ENCODE data around the gene PEF1. TPM values are rescaled to one million over a fixed set of nuclear protein-coding genes. Genes with fewer than 3 reads are reported as not detected.

Gene PEF1
- total RNA-seq, 2 experiments from 2014 or later: 56.1 to 67.7 TPM

DNA sequence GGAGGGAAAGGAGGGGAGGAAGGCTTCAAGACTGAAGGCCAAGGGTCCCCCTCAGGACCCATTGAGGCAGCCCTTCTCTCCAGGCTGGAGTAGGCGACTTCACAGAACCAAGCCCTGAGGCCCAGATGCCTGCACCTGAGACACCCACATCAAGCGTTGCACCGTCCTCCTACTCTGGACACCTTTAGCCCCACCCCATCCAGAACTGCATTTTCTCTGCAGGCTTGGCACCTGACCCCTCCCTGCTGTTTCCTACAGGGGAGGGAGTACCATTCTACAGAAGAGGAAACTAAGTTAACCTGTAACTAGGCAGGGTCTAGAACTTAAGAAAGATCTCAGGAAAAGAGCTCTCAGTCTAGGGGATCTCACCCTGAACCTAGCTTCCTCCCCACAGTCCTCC is 12.0 kb downstream of the PEF1 start:
- peaks cover 69% of the 10 kb centered on the region for H3K36me3 ChIP-seq (ENCODE audit: insufficient read depth, low read length)
- CTCF ChIA-PET (ENCODE audit: unreplicated experiment): interaction anchor here (0.6 kb wide), 1 partner anchor 346 kb away, joined by 5 read pairs; no protein-coding TSS in a partner anchor
- H3K4me1 ChIP-seq (ENCODE audit: insufficient read depth, low read length, poor library complexity, severe bottlenecking): no peaks in the 10 kb centered on the region

DNA sequence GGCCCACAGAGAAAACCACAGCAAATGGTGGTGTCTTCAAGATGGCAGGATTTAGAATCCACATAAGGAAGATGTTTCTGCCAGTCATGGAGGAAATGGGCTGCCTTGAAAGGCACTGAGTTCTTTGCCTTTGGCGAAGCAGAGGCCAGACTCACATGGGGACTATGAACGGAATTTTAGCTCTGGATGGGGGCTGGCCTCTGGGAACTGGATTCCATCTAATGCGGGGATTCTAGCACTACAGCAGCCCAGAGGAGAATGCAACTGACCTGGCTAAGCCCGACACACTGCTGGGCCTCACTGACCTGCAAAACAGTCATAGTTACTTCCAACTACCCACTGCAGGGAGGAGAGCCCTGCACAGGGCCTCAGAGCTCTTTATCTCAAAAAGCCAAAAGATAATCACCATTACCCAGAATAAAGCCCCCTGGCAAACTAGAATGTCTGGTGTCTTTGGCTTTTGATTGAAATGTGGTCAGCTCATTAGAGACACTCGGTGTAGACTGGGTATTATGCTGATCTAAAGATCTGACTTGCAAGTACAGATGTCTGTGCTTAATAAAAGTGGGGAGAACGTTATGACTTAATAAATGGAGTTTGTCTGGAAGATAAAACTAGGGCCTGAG is 15.6 kb downstream of the PEF1 start:
- POLR2A ChIA-PET: no interaction called here
- no peak for DNase-seq (ENCODE audit: low spot score)
- no peaks in the 10 kb centered on the region for H3K9me3 ChIP-seq (ENCODE audit: low read length)
- no peaks in the 10 kb centered on the region for H3K4me1 ChIP-seq (ENCODE audit: insufficient read depth, low read length, poor library complexity, severe bottlenecking)
- H3K4me3 ChIP-seq (ENCODE audit: low read depth, low read length, poor library complexity, severe bottlenecking): no peak overlapping the region
- no peak overlapping the region for H3K27ac ChIP-seq (ENCODE audit: low read depth, low read length, poor library complexity, severe bottlenecking)
- no peaks in the 10 kb centered on the region for H4K20me1 ChIP-seq (ENCODE audit: insufficient read depth, low read length)
- H3K36me3 ChIP-seq (ENCODE audit: insufficient read depth, low read length): peaks cover 60% of the 10 kb centered on the region
- no peak overlapping the region for H2AFZ ChIP-seq (ENCODE audit: low read length)
- intact Hi-C loops (cut with micrococcal nuclease; ENCODE audit: unreplicated experiment): no loop called here
- no TSS peak for BruUV-seq (replicated peaks)
- TF ChIP-seq, protein P1, sequence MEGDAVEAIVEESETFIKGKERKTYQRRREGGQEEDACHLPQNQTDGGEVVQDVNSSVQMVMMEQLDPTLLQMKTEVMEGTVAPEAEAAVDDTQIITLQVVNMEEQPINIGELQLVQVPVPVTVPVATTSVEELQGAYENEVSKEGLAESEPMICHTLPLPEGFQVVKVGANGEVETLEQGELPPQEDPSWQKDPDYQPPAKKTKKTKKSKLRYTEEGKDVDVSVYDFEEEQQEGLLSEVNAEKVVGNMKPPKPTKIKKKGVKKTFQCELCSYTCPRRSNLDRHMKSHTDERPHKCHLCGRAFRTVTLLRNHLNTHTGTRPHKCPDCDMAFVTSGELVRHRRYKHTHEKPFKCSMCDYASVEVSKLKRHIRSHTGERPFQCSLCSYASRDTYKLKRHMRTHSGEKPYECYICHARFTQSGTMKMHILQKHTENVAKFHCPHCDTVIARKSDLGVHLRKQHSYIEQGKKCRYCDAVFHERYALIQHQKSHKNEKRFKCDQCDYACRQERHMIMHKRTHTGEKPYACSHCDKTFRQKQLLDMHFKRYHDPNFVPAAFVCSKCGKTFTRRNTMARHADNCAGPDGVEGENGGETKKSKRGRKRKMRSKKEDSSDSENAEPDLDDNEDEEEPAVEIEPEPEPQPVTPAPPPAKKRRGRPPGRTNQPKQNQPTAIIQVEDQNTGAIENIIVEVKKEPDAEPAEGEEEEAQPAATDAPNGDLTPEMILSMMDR (conservative IDR thresholded peaks at IDR 0.05; ENCODE audit: low read length): no peak
- no peak for TF ChIP-seq EZH2phosphoT487 (IDR thresholded peaks at IDR 0.05; ENCODE audit: borderline replicate concordance, low read depth, low read length)
- no peaks in the 10 kb centered on the region for H3K79me2 ChIP-seq (ENCODE audit: insufficient read depth, low read depth, low read length)
- H3K9me2 ChIP-seq (ENCODE audit: insufficient read depth, low read length): no peaks in the 10 kb centered on the region
- no peak overlapping the region for H3K4me2 ChIP-seq (ENCODE audit: low read length)
- CTCF ChIA-PET (ENCODE audit: unreplicated experiment): no interaction called here

More for the DNA sequence above, 12.0 kb downstream of the PEF1 start:
- no peaks in the 10 kb centered on the region for H3K79me2 ChIP-seq (ENCODE audit: insufficient read depth, low read depth, low read length)
- no peak overlapping the region for H3K4me2 ChIP-seq (ENCODE audit: low read length)
- no TSS peak for BruUV-seq (replicated peaks)
- POLR2A ChIA-PET: no interaction called here
- H4K20me1 ChIP-seq (ENCODE audit: insufficient read depth, low read length): no peaks in the 10 kb centered on the region
- H3K9me3 ChIP-seq (ENCODE audit: low read length): no peaks in the 10 kb centered on the region
- intact Hi-C loops (cut with micrococcal nuclease; ENCODE audit: unreplicated experiment): no loop called here
- H3K27ac ChIP-seq (ENCODE audit: low read depth, low read length, poor library complexity, severe bottlenecking): no peak overlapping the region
- no peak overlapping the region for H2AFZ ChIP-seq (ENCODE audit: low read length)
- no peak overlapping the region for H3K4me3 ChIP-seq (ENCODE audit: low read depth, low read length, poor library complexity, severe bottlenecking)
- no peaks in the 10 kb centered on the region for H3K9me2 ChIP-seq (ENCODE audit: insufficient read depth, low read length)
- TF ChIP-seq, protein P1 (conservative IDR thresholded peaks at IDR 0.05; ENCODE audit: low read length): no peak
- no peak for TF ChIP-seq EZH2phosphoT487 (IDR thresholded peaks at IDR 0.05; ENCODE audit: borderline replicate concordance, low read depth, low read length)
- DNase-seq (ENCODE audit: low spot score): no peak

- Histone ChIP-seq H3K9me2 (ENCODE audit: insufficient read depth, low read length) (no peaks in the 10 kb centered on the region), H3K9me3 (ENCODE audit: low read length) (no peaks in the 10 kb centered on the region), H2AFZ (ENCODE audit: low read length) (no peak overlapping the region), H3K4me2 (ENCODE audit: low read length) (no peak overlapping the region), H3K27ac (ENCODE audit: low read depth, low read length, poor library complexity, severe bottlenecking) (no peak overlapping the region), H4K20me1 (ENCODE audit: insufficient read depth, low read length) (no peaks in the 10 kb centered on the region), H3K4me3 (ENCODE audit: low read depth, low read length, poor library complexity, severe bottlenecking) (no peak overlapping the region), H3K36me3 (ENCODE audit: insufficient read depth, low read length) (peaks cover 55% of the 10 kb centered on the region), H3K79me2 (ENCODE audit: insufficient read depth, low read depth, low read length) (no peaks in the 10 kb centered on the region), H3K4me1 (ENCODE audit: insufficient read depth, low read length, poor library complexity, severe bottlenecking) (no peaks in the 10 kb centered on the region)
- no TSS peak for BruUV-seq (replicated peaks)
- DNase-seq (ENCODE audit: low spot score): no peak
- intact Hi-C loops (cut with micrococcal nuclease; ENCODE audit: unreplicated experiment): no loop called here
- POLR2A ChIA-PET: no interaction called here
- TF ChIP-seq, protein P1 (conservative IDR thresholded peaks at IDR 0.05; ENCODE audit: low read length): no peak
- no peak for TF ChIP-seq EZH2phosphoT487 (IDR thresholded peaks at IDR 0.05; ENCODE audit: borderline replicate concordance, low read depth, low read length)
- CTCF ChIA-PET (ENCODE audit: unreplicated experiment): no interaction called here
Observed at GRCh38 chr1:31627930-31628559, 16.6 kb downstream of the PEF1 start.

Data from OCI-LY7 (cell line).